Astrocyte (in vitro differentiated cells and primary cell): ENCODE measurements around the gene YKT6.

Source experiments
- EZH2 ChIP-seq: IDR thresholded peaks from 2 replicates; pipeline ENCODE4 v1.6.1; 2012; ENCODE audit warnings: mild to moderate bottlenecking, low read length, inconsistent platforms; ENCODE audit not compliant: insufficient read depth
- TF ChIP-seq, protein P1 (sequence below): IDR thresholded peaks from 2 replicates; pipeline ENCODE4 v1.5.1; 2011; ENCODE audit warnings: low read depth, mild to moderate bottlenecking, inconsistent platforms, low read length, moderate library complexity; ENCODE audit not compliant: insufficient read depth

DNA sequence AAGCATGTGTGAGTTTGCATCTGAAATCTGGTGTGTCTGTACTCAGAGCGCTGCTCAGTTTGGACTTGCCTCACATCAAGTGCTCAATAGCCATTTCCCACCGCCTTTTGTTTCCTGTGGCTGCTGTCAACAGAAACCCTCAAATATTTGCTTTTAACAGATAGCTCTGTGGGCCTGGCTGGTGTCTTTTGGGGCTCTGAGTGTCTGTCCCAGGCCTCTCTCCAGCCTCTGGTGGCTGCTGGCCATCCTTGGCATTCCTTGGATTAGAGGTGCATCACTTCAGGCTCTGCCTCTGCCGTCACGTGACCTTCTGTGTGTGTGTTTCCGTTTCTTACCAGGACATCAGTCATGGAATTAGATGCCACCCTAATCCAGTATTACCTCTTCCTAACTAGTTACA lies 9.3 kb downstream of the YKT6 start:
- TF ChIP-seq, protein P1, sequence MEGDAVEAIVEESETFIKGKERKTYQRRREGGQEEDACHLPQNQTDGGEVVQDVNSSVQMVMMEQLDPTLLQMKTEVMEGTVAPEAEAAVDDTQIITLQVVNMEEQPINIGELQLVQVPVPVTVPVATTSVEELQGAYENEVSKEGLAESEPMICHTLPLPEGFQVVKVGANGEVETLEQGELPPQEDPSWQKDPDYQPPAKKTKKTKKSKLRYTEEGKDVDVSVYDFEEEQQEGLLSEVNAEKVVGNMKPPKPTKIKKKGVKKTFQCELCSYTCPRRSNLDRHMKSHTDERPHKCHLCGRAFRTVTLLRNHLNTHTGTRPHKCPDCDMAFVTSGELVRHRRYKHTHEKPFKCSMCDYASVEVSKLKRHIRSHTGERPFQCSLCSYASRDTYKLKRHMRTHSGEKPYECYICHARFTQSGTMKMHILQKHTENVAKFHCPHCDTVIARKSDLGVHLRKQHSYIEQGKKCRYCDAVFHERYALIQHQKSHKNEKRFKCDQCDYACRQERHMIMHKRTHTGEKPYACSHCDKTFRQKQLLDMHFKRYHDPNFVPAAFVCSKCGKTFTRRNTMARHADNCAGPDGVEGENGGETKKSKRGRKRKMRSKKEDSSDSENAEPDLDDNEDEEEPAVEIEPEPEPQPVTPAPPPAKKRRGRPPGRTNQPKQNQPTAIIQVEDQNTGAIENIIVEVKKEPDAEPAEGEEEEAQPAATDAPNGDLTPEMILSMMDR: no peak
- no peak for TF ChIP-seq EZH2
